OCI-LY1 (cell line): Measurements from ENCODE around the gene SEMA6D.

ENCODE experiments used
- EZH2 ChIP-seq: fragments of 200-600 bp; sonication (generic), shearing (Covaris generic); IDR thresholded peaks from 2 replicates; pipeline ENCODE4 v1.8.0; 2017; ENCODE audit warnings: borderline replicate concordance, mixed run types, mild to moderate bottlenecking, antibody characterized with exemption, low read length, moderate library complexity, mixed read lengths
- TF ChIP-seq, protein P1 (sequence below): fragments of 200-600 bp; sonication (generic), shearing (Covaris generic); IDR thresholded peaks from 2 replicates; pipeline ENCODE4 v1.5.1; 2017; ENCODE audit warnings: mild to moderate bottlenecking, antibody characterized with exemption, low read length, moderate library complexity, mixed read lengths

DNA sequence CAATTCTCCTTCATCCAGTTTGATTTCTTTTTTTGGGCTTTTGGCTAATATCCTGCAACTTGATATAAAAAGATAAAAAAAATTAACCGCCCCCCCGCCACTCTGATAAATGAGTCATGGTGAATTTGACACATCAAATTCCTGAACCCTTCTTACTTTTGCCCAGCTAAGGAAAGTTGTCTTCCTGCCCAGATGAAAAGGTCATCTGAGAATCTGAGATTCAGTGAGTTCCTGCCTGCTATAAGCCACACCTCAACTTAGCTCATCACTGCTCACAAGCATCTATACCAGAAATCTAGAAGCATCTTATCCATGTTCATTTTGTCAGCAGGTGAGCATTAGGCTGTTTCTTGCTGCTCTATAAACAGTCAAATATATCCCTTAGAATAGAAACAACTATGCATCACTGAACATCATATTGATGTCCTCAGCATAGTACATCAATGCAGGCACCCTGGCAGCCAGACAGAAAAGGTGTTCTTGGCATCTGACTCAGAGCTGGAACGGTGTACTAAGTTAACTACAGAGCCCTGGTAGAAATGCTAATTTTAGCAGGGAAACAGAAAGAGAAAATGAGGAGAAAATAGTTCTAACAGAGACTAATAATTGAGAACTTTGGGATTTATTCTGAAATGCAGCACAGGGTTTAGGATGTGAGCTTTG lies 77.1 kb downstream of the SEMA6D start:
- TF ChIP-seq, protein P1, sequence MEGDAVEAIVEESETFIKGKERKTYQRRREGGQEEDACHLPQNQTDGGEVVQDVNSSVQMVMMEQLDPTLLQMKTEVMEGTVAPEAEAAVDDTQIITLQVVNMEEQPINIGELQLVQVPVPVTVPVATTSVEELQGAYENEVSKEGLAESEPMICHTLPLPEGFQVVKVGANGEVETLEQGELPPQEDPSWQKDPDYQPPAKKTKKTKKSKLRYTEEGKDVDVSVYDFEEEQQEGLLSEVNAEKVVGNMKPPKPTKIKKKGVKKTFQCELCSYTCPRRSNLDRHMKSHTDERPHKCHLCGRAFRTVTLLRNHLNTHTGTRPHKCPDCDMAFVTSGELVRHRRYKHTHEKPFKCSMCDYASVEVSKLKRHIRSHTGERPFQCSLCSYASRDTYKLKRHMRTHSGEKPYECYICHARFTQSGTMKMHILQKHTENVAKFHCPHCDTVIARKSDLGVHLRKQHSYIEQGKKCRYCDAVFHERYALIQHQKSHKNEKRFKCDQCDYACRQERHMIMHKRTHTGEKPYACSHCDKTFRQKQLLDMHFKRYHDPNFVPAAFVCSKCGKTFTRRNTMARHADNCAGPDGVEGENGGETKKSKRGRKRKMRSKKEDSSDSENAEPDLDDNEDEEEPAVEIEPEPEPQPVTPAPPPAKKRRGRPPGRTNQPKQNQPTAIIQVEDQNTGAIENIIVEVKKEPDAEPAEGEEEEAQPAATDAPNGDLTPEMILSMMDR = no peak
- no peak for TF ChIP-seq EZH2
